ENCODE measurements around the gene AMN.
"Not testable (repeated sequence)": the region's sequence is repeated elsewhere in the genome, so short reads cannot be mapped to it uniquely, and the experiment has no call there.

The AMN gene

DNA sequence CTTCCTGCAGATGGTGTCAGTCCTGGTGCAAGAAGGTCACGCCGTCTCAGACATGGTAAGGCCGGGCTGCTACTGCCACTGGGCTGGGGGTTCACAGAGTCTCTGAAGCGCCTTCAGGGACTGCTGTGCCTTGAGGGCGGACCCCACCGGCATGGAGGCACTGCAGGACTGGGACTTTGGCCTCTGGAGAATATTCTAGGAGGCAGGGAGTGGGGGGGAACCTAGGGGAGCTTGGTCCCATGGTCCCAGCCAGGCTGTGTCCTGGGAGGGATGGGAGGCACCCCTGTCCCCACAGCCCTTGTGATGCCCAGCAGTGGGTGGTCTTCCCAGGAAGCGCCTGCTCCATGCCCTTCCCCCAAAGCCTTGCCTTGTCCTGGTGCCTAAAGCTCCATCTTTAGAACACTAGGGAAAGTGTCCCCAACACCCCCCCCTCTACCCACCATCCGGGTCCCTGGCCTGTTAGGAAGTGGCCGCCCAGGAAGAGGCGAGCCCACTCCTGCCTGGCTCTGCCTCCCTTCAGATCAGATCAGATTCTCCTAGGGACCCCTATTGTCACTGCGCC is 1.5 kb downstream of the AMN start:
- FAIRE-seq (no peak), DNase-seq (ENCODE audit: insufficient read length) (no peak)
- TF ChIP-seq POLR2AphosphoS5 (IDR thresholded peaks at IDR 0.05; ENCODE audit: low read depth, low read length) = no peak
- TF ChIP-seq POLR2A (IDR thresholded peaks at IDR 0.05; ENCODE audit: low read depth, low read length) = no peak
- TF ChIP-seq TAF1 (IDR thresholded peaks at IDR 0.05; ENCODE audit: borderline replicate concordance, low read depth, low read length) = no peak

DNA sequence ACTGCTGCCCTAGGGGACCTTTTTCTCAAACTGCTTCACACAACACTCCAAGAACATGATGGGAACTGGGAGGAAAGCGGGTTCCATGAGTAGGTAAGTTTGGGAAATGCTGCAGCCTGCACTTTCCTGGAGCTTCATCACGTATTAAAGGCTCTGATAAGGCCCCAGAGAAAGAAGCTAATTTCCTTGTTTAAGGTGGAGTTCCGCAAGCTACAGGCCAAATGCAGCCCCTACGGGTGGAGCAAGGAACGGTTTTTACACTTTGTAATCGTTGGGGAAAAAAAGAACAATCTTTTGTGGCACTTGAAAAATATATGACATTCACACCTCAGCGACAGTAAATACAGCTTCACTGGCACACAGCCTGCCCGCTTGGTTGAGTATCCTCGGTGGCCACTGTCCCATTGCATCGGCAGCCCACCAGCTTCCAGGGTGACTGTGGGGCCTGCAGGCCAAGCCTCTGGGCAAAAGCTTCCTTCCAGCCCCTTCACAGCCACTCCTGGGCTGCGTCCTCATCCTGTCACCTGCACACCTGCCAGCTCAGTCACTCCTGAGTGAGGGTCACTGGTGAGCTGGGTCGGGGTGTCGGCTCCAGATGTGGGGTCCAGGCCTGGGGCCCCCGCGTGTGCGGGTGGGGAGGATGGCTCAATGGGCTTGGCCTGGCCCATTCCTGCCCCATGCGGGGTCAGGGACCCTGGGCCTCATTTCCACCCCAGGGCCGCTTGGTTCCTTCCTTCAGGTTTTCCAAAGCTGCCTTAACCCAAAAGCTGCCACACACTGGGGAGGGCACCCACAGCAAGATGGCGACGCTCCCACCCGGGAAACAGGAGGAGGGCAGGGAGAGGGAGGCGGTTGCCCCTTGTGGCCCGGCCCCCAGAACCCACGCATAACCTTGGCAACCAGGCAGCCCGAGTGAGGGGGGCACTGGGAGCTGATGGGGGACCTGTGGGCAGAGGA is 2.4 kb downstream of the AMN start:
- TF ChIP-seq POLR2A (IDR thresholded peaks at IDR 0.05; ENCODE audit: low read depth, low read length) (no peak), TAF1 (IDR thresholded peaks at IDR 0.05; ENCODE audit: borderline replicate concordance, low read depth, low read length) (no peak), POLR2AphosphoS5 (IDR thresholded peaks at IDR 0.05; ENCODE audit: low read depth, low read length) (no peak)
- no peak for FAIRE-seq
- no peak for DNase-seq (ENCODE audit: insufficient read length)

DNA sequence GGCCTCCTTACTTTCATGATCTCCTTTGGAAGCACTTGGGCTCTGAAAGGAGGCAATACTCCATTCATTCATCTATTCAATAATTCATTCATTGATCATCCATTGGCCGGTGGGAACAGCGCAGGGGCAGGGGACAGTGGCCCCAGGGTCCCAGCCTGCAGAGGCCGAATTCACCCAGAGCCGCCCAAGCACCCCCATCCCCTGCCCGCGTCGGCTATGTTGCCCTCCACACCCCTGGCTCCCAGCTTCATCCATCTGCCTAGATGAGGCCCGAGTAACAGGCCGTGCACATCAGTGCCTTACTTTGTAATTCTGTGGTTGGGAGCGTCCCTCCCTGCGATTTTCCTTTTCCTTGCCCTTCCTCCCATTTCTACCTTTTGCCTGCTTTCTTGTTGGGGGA is 3.2 kb downstream of the AMN start:
- no peak for DNase-seq (ENCODE audit: insufficient read length)
- FAIRE-seq = no peak
- TF ChIP-seq POLR2AphosphoS5 (IDR thresholded peaks at IDR 0.05; ENCODE audit: low read depth, low read length) (no peak), TAF1 (IDR thresholded peaks at IDR 0.05; ENCODE audit: borderline replicate concordance, low read depth, low read length) (no peak), POLR2A (IDR thresholded peaks at IDR 0.05; ENCODE audit: low read depth, low read length) (no peak)

DNA sequence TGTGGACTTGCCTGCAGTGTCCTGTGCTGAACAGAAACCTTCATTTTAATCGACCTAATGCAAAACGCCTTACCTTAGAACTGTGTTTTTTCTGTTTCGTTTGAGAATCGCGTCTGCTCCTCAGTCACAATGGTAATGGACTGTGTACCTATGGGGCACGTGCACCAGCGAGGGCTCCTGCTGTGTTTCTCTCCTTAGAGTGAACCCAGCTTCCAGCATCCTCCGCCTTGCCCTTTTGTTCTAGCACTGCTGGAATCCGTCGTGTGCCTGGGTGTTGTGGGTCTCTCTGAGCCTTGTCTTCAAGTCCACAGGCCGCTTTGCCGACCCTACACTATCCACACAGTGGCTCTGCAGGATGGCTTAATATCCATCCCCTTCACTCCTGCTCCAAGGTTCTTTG is 3.6 kb downstream of the AMN start:
- DNase-seq (ENCODE audit: insufficient read length) (no peak), FAIRE-seq (no peak)
- TF ChIP-seq TAF1 (IDR thresholded peaks at IDR 0.05; ENCODE audit: borderline replicate concordance, low read depth, low read length) (no peak), POLR2A (IDR thresholded peaks at IDR 0.05; ENCODE audit: low read depth, low read length) (no peak), POLR2AphosphoS5 (IDR thresholded peaks at IDR 0.05; ENCODE audit: low read depth, low read length) (no peak)

DNA sequence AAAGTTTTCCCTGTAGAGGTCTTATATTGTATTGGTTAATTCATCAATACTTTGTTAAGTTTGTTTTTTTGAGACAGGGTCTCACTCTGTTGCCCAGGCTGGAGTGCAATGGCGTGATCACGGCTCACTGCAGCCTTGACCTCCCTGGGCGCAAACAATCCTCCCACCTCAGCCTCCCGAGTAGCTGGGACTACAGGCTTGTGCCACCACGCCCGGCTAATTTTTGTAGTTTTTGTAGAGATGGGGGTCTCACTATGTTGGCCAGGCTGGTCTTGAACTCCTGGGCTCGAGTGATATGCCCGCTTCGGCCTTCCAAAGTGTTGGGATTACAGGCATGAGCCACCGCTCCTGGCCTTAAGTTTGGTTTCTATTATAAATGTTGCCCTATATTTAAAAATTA is 4.4 kb downstream of the AMN start:
- not testable (repeated sequence) for FAIRE-seq; DNase-seq (ENCODE audit: insufficient read length)

DNA sequence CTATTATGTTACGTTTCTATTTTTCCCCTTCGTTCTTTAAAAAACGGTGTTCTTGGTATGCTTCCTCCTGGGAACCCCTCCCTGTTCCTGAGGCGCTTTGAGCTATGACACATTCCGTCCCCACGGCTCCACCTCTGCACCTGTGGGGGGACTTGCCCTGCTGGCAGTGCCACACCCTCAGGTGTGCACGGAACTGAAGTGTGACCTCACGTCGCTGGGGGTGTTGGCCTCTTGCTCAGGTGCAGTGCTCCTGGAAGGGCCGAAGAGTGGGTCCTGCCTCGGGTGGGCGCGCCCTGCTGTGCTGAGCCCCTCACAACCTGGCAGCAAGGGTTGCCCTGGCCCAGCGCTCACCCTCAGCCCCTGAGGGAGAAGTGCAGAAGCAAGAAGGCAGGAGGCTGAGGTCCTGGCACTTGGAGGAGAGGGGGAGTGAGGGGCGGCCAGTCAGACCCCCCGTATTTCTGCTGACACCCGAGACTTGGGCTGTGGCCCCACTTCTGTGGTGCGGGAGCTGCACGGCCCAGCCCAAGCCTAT is 4.9 kb downstream of the AMN start:
- FAIRE-seq (no peak), DNase-seq (ENCODE audit: insufficient read length) (no peak)
- TF ChIP-seq POLR2AphosphoS5 (IDR thresholded peaks at IDR 0.05; ENCODE audit: low read depth, low read length) = no peak

DNA sequence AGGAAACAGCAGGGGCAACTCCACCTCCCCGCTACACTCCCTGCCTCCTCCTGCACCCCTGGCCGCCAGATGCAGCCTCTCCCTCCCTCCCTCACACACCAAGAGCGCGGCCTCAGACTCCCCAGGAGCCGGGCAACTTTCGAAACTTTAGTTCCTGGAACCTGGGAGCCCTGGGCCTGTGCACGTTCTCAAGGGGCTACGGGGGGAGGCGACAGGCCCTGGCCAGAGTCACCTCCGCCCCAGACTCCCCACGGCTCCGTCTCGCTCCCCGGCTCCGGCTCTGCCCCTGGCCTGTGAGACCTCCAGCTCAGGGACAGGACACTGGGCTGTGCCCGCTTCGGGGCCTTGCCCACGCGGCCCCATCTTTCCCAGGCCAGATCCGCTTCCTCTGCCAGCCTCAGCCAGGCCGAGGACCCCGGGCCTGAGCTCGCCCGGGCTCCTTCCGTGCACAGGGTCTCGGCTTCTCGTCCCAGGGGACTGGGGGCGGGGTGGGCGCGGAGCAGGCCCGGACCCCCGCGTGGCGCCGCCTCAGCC is 5.5 kb downstream of the AMN start:
- no peak for DNase-seq (ENCODE audit: insufficient read length)
- TF ChIP-seq POLR2AphosphoS5 (IDR thresholded peaks at IDR 0.05; ENCODE audit: low read depth, low read length) (no peak), POLR2A (IDR thresholded peaks at IDR 0.05; ENCODE audit: low read depth, low read length) (no peak), TAF1 (IDR thresholded peaks at IDR 0.05; ENCODE audit: borderline replicate concordance, low read depth, low read length) (no peak)
- FAIRE-seq = no peak

DNA sequence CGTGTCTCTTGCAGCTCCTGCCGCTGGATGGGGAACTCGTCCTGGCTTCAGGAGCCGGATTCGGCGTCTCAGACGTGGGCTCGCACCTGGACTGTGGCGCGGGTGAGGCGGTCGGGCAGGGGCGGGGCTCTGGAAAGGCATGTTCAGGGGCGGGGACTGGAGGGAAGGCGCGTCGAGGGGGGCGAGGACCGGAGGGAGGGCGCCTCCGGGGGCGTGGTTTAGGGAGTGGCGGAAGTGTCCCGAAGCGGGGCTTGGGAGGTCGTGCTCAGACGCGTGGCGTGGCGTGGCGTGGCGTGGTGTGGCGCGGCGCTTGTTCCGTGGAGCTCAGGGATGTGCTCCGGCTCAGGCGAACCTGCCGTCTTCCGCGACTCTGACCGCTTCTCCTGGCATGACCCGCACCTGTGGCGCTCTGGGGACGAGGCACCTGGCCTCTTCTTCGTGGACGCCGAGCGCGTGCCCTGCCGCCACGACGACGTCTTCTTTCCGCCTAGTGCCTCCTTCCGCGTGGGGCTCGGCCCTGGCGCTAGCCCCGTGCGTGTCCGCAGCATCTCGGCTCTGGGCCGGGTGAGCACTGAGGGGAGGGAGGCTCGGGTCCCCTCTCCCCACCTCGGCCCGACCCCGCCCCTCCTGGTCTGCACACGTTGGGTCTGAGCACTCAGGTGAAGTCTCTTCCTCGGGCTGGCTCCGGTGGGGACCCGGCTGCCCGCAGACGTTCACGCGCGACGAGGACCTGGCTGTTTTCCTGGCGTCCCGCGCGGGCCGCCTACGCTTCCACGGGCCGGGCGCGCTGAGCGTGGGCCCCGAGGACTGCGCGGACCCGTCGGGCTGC is 6.2 kb downstream of the AMN start:
- FAIRE-seq (no peak), DNase-seq (ENCODE audit: insufficient read length) (peak; percentile 89)
- no peak for TF ChIP-seq TAF1 (IDR thresholded peaks at IDR 0.05; ENCODE audit: borderline replicate concordance, low read depth, low read length)
- no peak for TF ChIP-seq POLR2A (IDR thresholded peaks at IDR 0.05; ENCODE audit: low read depth, low read length)
- no peak for TF ChIP-seq POLR2AphosphoS5 (IDR thresholded peaks at IDR 0.05; ENCODE audit: low read depth, low read length)

DNA sequence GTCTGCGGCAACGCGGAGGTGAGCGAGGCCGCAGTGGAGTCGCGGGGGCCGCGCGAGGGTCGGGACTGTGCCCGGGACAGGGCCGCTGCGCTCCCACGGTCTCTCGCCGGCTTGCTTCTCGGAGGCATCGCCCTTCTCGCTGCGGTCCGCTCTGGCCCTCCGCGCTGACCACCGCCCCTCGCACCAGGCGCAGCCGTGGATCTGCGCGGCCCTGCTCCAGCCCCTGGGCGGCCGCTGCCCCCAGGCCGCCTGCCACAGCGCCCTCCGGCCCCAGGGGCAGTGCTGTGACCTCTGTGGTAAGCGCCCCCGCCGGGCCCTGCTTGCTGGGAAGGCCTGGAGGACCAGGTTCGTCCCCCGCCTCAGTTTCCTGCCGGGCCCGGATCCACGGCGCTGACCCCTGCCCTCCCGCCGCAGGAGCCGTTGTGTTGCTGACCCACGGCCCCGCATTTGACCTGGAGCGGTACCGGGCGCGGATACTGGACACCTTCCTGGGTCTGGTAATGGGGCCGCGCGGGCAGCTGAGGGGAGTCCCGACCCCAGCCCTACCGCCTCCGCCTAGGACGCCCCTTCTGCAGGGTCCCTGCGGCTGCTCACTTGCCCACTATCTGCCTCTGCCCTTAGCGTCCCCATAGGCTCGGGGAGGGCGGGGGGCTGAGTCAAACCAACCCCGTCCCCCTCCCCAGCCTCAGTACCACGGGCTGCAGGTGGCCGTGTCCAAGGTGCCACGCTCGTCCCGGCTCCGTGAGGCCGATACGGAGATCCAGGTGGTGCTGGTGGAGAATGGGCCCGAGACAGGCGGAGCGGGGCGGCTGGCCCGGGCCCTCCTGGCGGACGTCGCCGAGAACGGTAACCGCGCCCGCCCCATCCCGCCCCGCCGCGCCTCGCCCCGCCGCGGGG is 7.0 kb downstream of the AMN start:
- no peak for DNase-seq (ENCODE audit: insufficient read length)
- no peak for FAIRE-seq
- TF ChIP-seq POLR2A (IDR thresholded peaks at IDR 0.05; ENCODE audit: low read depth, low read length) (no peak), POLR2AphosphoS5 (IDR thresholded peaks at IDR 0.05; ENCODE audit: low read depth, low read length) (no peak), TAF1 (IDR thresholded peaks at IDR 0.05; ENCODE audit: borderline replicate concordance, low read depth, low read length) (no peak)

DNA sequence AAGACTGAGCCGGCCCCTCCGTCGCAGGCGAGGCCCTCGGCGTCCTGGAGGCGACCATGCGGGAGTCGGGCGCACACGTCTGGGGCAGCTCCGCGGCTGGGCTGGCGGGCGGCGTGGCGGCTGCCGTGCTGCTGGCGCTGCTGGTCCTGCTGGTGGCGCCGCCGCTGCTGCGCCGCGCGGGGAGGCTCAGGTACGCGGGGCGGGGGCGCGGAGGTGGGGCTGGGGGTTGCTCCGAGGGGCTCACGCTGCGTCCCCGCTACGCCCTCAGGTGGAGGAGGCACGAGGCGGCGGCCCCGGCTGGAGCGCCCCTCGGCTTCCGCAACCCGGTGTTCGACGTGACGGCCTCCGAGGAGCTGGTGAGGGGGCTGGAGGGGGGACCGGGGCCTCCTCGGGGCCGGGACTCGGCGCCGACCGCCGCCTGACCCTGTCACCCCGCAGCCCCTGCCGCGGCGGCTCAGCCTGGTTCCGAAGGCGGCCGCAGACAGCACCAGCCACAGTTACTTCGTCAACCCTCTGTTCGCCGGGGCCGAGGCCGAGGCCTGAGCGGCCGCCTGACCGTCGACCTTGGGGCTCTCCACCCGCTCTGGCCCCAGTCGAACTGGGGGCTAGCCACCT is 7.8 kb downstream of the AMN start:
- no peak for FAIRE-seq
- TF ChIP-seq POLR2A (IDR thresholded peaks at IDR 0.05; ENCODE audit: low read depth, low read length) (no peak), POLR2AphosphoS5 (IDR thresholded peaks at IDR 0.05; ENCODE audit: low read depth, low read length) (no peak), TAF1 (IDR thresholded peaks at IDR 0.05; ENCODE audit: borderline replicate concordance, low read depth, low read length) (no peak)
- DNase-seq (ENCODE audit: insufficient read length) = no peak

Measured in GM12892 (cell line).